Kidney epithelial cell (primary cell): ENCODE data around the gene SERTM1. TPM values are rescaled to one million over a fixed set of nuclear protein-coding genes. Genes with fewer than 3 reads are reported as not detected.

Experiments used
- DNase-seq: peaks from one replicate; pipeline ENCODE4 v3.0.0-alpha.2; 2010; ENCODE audit warnings: low read depth
- H3K27me3 ChIP-seq: 2 replicates; pipeline ENCODE4 v1.6.0; 2011; ENCODE audit warnings: low read length; ENCODE audit not compliant: control insufficient read depth, insufficient read depth
- H3K36me3 ChIP-seq: 2 replicates; pipeline ENCODE4 v1.5.1; 2011; ENCODE audit warnings: low read length; ENCODE audit not compliant: control insufficient read depth, insufficient read depth
- H3K4me3 ChIP-seq: 2 replicates; pipeline ENCODE4 v1.5.1; 2011; ENCODE audit warnings: low read depth, mild to moderate bottlenecking, control low read depth, low read length
- CTCF ChIP-seq: IDR thresholded peaks from 2 replicates; pipeline ENCODE4 v1.5.1; 2011; ENCODE audit warnings: mild to moderate bottlenecking, moderate library complexity, low read length, control low read depth, inconsistent platforms; ENCODE audit not compliant: insufficient read depth, poor library complexity, severe bottlenecking
- total RNA-seq: library from RNA; depleted of rRNA; stranded (reverse); fragments of >200 nt; gene quantifications from 2 replicates; pipeline ENCODE4 v1.2.3, GENCODE V29; 2015

The SERTM1 gene
- total RNA-seq, 1 donor from 2014 or later: not detected

DNA sequence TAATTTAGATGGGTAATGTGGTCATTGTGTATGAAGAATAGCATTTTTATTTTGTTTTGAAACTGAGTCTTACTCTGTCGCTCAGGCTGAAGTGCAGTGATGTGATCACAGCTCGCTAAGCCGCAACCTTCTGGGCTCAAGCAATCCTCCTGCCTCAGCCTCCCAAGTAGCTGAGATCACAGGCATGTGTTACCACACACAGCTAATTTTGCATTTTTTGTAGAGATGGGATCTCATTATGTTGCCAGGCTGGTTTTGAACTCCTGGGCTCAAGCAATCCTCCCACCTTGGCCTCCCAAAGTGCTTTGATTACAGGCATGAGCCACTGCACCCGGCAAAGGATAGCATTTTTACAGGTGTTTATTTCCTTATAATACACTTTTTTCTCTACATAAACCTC is 36.6 kb downstream of the SERTM1 start:
- no peaks in the 10 kb centered on the region for H3K36me3 ChIP-seq
- TF ChIP-seq CTCF: no peak
- no peak for DNase-seq
- H3K27me3 ChIP-seq: no peaks in the 10 kb centered on the region
- H3K4me3 ChIP-seq: no peak overlapping the region

DNA sequence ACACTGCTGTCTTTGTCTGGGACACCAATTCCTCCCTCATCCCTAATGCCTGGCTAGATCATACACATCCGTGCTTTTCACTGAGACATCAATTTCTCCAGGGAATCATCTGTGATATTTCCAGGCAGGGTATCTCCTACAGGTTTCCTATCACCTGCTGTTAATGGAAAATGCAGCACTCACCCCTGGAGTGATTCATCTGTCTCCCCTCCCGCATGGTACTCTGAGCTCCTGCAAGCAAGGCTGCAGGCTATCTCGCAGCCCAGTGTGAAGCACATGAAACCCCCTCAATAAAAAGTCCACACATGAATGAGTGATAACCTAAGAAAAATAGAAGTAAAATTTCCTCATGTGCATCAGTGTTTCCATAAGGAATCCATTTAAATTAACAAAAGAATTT is 38.5 kb downstream of the SERTM1 start:
- Histone ChIP-seq H3K27me3 (no peaks in the 10 kb centered on the region), H3K4me3 (no peak overlapping the region), H3K36me3 (no peaks in the 10 kb centered on the region)
- TF ChIP-seq CTCF: no peak
- no peak for DNase-seq

- Histone ChIP-seq H3K4me3 (no peak overlapping the region), H3K27me3 (no peaks in the 10 kb centered on the region), H3K36me3 (no peaks in the 10 kb centered on the region)
- peak; percentile 74 for DNase-seq
- TF ChIP-seq CTCF: no peak
These were observed 39.0 kb downstream of the SERTM1 start for GRCh38 chr13:36712770-36713169.

GRCh38 chr13:36713887-36714286 is 40.1 kb downstream of the SERTM1 start:
- Histone ChIP-seq H3K4me3 (no peak overlapping the region), H3K27me3 (no peaks in the 10 kb centered on the region), H3K36me3 (no peaks in the 10 kb centered on the region)
- DNase-seq: no peak
- TF ChIP-seq CTCF: no peak

GRCh38 chr13:36715841-36716240 is 42.0 kb downstream of the SERTM1 start:
- no peaks in the 10 kb centered on the region for H3K27me3 ChIP-seq
- H3K4me3 ChIP-seq: no peak overlapping the region
- TF ChIP-seq CTCF: no peak
- no peak for DNase-seq
- H3K36me3 ChIP-seq: no peaks in the 10 kb centered on the region

DNA sequence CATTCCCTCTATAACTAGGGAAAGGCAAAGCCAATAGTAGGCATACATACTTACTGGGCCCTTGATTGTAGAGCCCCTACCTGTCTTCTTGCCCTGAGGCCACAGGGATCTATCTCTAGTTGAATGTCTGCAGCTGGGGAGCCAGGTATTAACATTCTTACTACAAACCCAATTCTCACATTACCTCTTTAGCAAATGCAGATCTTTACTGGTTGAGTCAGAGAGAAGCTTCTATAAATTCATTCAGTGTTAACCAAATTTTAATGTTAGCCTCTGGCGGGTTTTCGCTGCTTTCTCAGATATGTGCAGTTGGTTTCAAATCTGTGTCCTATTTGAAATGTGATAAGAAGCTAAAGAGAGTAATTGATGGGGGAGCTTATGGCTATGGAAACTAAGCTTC is 43.2 kb downstream of the SERTM1 start:
- H3K27me3 ChIP-seq: no peaks in the 10 kb centered on the region
- no peak for DNase-seq
- H3K36me3 ChIP-seq: no peaks in the 10 kb centered on the region
- no peak for TF ChIP-seq CTCF
- H3K4me3 ChIP-seq: no peak overlapping the region
